DMS114 treated with DMSO at 0.1 percent for 48 hours (cell line): ENCODE data around the gene KATNB1.
"Not testable (repeated sequence)": the region's sequence is repeated elsewhere in the genome, so short reads cannot be mapped to it uniquely, and the experiment has no call there.

Experiments used
- DNase-seq: peaks from one replicate; lab custom pipeline; 2025; ENCODE audit not compliant: unreplicated experiment; lab: John Stamatoyannopoulos, UW

The KATNB1 gene

DNA sequence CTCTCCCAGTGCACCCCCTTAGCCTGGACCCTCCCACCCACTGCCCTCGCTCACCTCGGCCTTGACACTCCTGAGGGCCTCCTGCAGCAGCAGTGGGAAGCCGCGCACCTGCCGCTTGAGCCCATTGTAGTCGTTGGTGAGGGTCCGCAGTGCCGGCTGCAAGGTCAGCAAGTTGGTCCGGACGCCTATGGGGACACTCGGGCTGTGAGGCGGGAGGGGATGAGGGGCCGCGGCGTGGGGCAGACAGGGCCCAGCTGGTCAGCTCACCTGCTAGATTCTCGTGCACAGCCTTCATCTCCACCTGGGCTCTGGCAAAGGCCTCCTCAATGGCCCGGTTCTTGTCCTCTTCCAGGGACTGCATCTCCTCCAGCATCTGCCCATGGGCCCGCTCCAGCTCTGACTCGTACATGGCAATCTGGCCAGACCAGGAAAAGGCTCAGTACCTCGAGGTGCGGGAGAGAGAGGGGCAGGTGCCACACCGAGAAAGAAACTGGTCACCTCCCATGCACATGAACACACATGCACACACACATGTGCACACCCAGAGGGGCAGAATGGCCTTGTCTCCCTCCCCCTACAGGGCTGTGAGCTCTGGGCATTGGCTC lies 34.1 kb downstream of the KATNB1 start:
- DNase-seq, result no peak

DNA sequence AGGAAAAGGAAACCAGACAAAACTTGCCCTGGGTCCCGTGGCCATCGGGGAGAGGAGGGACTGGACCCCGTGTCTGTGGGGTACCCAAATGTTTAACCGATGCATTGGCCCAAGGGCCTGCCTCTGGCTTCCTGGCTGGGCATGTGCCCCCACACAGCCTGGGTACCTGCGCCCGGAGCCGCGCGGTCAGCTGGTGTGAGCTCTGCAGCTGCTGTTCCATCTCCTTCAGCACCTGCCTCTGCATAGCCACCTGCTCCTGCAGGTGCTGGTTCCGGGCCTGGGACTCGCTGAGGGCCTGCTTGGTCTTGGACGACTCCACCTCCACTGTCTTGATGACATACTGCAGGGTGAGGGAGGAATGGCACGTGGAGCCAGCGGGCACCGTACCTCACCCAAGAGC lies 34.8 kb downstream of the KATNB1 start:
- DNase-seq, result no peak

DNA sequence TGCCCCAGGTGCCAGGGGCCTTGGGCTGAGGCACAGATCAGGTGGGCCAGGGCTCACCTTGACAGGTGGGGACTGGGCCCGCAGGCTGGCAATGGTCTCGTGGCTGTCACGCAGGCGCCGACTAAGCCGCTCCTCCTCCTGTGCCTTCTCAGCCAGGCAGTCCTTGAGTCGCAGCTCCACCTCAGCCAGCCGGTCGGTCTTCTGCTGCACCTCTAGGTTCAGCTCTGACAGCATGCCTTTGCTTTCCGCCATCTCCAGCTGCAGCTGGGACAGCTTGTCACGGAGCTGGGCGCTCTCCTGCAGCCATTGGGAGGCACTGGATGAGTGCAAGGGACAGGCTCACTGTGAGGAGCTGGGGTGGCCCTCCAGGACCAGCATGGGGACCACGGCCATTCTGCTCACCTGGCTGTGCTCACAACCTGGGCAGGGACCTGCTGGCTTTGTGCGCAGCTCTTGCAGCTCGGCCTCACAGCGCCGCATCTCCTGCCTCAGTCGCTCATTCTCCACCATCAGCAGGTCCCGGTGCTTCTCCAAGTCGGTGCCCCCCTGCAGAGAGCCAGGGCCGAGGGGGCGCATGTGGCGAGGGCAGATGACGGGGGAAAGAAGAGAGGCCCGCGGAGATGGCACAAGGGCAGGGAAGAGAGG lies 35.7 kb downstream of the KATNB1 start:
- no peak for DNase-seq

DNA sequence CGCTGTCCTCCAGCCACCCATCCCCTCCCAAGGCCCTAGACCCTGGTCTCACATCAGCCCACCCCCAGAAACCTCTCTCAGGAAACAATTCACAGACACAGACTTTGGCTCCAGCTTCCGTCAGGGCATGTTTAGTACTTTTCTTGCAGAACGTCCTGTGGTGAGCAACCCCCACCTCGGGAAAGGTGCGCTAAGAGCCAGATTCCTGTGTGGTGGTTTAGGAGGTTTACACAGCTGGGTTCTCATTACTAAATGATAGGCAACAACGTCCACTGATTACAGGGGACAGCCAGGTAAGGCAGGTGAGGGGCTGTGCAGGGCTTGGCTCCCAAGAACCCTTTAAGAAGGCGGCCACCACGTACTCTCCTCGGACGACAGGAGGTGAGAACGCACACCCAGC lies 37.4 kb downstream of the KATNB1 start:
- no peak for DNase-seq

DNA sequence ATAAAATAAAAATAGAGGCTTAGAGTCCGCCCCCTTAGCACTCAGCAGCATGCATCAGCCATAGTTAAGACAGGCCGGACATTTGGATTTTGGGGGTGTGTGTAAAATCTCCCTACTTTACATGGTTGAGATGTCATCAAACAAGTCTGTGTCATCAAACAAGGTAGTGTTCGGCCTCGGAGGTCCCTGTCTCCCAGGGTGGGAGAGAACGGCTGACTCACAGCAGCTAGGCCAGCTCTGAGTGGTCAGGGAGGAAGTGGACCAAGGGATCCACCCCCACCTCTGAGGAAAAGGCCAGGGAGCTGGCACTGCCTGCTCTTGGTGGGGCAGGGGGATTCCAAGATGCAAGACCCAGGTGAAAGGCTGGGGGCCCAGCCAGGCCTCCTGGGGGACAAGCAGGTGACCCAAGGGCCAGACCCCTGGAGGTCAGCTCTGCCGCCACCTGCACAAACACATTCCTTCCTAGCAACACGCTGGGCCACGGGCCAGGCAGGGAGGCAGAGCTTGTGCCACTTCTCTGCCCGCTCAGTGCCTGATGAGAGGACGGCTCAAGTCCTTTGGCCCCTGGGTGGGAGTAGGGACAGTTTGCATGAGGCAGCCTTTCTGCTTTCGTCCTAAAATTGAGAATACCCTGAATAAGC lies 38.2 kb downstream of the KATNB1 start:
- DNase-seq, result no peak

DNA sequence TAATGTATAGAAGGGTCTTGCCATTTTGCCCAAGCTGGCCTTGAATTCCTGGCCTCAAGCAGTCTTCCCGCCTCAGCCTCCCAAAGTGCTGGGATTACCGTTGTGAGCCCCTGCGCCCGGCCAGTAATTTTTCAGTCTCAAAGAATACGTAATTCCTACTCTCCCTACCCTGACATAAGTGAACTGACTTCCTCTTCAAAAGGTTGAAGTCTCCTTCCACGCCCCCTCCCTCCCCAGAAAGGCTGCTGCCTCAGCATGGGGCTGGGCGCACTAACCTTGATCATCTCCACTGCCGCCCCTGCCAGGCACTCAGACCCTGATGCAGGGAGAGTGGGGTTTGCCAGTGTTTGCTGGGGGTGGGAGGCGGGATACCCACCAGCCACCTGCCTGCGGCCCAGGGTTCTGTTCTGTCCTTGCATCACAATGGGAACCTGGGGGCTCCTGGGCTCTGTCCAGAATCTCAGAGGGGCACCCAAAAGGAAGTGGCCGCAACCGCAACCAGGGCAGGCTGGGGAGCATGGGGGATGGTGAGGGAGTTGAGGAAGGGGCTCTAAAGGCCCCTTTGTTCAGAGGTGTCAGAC lies 39.2 kb downstream of the KATNB1 start:
- DNase-seq, result no peak

DNA sequence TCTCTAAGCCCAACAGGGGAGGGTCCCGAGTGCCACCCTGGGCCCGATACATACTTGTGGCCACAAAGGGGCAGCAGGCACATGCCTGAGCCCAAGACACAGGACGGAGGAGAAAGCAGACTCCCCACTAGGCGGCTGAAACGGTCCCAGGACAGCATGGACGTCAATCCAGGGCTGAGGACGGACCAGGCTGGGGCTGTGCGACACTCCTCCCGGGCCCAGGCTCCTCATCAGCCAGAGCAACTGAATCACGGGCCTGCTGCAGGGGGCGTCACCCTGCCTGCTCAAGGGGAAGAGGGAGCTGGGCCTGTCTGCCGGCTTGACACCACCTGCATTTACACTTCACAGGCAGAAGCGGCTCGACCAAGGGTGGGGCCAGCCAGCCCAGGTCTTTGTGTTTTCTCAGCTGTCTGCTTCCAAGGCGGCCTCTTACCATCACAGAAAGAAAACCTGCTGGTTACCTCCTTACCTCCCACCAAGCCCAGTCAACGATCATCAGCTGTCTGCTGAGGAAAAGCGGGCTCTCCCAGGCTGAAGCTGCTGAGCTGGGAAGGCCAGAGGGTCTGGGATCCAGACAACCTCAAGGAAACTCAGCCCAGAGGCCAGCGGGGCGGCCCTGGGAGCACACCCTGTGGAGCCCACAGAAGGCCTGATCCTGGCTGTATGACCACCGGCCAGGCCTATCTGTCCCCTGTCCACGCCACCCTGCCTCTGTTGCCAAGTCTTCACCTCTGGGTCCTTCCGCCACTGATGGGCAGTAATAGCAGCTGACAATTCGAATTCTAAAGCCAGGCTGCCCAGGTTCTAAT lies 40.3 kb downstream of the KATNB1 start:
- peak; percentile 75 for DNase-seq

DNA sequence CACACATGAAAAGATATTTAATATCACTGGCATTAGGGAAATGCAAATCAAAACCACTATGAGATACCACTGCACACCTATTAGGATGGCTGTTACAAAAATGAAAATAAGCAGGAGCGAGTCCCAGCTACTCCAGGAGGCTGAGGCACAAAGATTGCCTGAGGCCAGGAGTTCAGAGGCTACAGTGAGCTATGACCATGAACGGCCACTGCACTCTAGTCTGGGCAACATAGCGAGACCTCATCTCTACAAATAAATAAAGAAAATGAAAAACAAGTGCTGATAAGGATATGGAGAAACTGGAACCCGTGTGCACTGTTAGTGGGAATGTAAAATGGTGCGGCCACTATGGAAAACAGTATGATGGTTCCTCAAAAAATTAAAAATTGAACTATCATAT lies 43.1 kb downstream of the KATNB1 start:
- DNase-seq, result no peak

DNA sequence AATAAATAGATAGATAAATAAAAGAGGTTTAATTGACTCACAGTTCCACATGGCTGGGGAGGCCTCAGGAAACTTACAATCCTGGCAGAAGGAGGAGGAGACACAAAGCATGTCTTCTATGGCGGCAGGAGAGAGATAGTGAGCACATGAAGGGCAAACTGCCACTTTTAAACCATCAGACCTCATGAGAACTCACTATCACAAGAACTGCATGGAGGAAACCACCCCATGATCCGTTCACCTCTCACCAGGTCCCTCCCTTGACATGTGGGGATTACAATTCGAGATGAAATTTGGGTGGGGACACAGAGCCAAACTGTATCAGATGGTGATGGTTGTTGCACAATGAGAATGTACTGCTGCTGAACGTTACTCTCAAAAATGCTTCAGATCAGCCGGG lies 44.3 kb downstream of the KATNB1 start:
- DNase-seq, result not testable (repeated sequence)

DNA sequence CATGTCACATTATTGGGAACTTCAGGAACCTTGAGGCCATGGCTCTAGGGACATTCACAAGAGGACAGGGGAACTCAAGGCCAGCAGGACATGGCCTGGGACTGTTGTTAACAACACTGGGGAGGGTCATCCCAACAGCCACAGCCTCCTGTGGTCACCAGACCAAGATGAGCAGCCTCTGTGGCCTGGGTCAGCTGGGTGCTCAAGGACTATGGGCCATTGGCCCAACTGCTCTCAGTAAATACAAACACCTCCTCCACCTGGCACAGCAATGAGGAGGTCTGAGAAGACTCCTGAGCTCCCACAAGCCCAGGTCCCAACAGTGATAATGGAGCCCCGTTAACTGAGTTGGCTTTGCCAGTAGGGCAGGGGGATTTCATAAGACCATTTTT lies 45.8 kb downstream of the KATNB1 start:
- DNase-seq, result no peak

DNA sequence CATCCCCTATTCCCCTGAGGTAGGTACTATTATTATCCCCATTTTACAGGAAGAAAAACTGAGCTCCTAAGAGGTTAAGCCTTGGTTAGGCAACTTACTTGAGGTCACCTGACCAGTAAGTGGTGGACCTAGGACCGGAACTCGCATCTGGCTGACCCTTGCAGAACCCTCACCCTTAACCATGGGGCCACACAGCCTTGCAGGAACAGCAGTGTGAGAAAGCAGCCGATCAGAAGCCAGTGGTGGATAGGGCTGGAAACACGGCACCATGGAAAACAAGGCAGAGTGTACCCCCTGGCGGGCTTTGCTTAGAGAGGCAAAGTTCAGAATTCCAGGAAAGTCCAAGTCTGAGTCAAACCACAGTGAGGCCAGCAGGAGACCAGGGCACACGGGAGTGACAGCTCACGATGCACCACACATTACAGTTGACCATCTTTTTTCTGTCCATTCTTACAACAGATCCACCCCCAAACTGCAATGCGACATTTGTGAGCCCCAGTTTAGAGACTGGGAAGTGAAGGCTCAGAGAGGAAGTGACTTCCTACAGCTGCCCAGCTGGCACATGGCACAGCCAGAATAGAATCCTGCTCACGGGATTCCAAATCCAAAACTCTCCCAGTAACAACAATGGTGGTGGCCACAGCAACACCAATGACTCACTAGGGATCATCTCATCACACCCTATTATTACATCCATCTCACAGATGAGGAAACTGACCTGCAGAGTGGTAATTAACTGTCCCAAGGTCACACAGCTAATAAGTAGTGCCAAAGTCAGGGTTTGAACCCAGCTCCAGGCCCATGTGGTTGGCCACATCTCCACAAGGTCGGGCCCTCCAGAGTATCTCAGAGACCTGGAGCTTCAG lies 46.4 kb downstream of the KATNB1 start:
- no peak for DNase-seq

DNA sequence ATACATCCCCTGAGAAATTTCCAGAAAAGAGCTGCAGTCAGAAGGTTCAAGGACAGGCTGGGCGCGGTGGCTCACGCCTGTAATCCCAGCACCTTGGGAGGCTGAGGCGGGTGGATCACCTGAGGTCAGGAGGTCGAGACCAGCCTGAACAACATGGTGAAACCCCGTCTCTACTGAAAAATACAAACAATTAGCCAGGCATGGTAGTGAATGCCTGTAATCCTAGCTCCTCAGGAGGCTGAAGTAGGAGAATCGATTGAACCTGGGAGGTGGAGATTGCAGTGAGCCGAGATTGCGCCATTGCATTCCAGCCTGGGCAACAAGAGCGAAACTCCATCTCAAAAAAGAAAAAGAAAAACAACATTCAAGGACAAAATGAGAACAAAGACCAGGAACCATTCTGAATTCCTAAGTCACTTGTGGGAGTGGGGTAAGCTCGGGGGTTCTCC lies 47.1 kb downstream of the KATNB1 start:
- not testable (repeated sequence) for DNase-seq

DNA sequence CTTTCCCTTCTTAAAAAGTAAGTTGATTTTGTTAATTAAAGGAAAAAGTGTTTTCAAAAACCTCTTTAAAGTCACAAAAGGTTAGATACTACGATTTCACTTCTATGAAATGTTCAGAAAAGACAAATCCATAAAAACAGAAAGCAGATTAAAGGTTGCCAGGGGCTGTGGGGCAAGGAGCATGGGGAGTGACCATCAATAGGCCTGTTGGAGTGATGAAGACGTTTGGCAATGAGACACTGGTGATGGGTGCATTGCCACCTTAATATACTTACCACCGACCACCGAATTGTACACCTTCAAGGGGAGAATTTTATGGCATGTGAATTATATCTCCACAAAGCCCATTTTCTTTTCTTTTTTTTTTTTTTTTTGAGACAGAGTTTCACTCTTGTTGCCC lies 47.5 kb downstream of the KATNB1 start:
- no peak for DNase-seq

DNA sequence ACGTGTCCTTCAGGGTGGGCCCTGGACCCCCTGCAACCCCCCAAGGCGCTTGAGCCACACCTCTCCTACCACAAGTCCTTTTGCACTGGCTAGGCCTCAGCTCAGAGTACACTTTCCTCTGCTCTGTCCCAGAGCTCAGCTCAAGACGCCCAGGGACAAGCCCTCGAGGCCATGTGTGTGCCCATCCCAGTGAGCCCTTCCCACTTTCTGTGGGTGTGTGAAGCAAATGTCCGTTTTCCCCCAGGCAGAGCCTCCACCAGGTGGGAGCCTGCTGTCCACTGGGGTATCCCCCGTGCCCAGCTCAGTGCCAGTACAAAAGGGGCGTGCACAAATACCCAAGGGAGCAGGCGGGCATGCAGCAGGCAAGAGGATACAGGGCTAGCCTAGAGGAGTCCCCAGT lies 48.3 kb downstream of the KATNB1 start:
- DNase-seq, result no peak

DNA sequence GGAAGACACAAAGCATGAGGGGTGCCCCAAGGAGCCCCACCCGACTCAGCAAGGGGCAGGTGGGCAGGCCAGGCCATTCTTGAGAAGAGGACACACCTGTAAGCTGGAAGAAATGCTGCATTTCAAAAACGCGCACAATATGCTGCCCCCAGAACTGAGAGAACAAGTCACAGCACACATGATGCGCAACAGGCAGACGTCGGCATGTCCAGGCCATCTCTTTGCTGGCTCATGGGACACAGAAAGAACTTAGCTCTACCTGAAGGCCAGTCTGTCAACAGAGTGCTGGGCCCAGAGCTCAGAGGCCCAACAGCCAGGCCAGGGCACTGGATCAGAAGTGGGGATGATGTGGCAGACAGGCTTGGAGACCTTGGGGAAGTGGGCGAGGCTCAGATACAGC lies 48.8 kb downstream of the KATNB1 start:
- no peak for DNase-seq

DNA sequence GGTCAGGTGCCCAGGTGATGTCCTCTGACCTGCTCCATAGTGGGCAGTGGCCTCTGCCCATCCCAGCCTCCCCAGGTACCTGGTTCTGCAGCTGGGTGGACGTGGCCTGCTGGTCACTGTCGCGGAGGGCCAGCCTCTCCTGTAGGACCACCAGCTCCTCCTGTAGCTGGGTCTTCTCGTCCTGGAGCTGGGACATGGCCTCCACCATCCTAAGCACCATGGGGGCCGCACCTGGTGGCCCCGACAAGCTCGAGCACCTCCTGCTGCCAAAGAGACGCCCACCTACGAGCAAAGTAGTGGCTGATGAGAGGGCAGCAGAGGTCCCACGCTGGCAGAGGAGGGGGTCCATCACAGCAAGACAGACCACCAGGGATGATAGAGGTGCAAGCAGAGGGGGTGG lies 49.8 kb downstream of the KATNB1 start:
- no peak for DNase-seq

DNA sequence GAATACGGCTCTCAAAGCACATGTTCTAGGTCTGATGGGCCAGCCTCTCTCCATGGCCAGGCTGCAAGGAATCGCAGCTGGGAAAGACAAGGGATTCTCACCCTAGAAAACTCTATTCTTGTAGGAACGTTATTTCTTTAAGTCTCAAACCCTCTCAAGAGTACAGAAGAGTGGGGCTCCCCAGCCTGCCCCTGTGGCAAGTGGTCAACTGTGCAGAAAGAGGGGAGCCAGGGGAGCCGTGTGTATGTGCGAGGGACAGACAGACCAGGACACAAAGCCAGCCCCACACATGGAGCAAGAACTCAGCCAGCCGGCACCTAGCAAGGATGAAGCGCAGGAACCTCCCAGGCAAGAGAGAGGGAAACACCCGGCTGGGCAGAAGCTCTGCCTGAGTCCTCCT lies 50.4 kb downstream of the KATNB1 start:
- DNase-seq, result no peak

DNA sequence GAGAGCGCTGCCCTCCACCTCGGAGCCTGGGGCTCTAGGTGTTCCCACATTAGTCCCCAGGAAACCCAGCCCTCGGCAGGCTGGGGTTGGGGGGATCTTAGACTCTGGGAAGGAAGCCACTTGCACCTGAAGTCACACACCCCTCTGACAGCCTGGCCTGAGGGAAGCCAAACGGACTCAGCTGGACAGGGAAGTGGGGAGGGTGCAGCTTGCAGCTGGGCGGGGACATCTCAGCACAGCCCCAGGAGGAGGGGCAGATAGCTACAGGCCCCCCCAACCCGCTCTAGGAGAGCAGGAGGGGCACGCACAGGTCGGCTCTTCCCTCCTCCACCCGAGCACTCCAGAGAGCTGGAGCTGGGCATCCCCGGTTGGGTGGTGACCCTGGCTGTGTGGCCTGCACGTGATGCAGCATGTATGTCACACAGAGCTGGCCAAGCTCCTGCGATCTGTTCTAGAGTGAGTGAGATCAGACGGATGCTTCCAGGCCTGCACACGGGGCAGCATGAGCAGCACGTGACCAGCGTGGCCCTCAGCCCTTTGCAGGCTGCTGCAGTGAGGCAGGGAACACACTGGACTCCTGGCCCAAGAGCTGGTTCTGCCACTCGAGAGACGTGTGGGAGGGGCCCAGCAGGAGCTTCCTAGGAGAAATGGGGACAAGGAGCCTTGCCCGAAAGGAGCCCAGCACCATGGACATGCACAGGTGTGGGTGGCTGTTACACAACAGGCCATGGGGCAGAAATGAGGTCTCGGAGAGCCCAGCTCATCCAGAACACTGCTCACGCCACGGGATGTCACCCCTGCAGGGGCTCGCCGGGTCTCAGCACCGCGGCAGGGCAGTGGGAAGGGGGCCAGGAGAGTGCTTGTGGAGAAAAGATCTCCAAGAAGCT lies 51.3 kb downstream of the KATNB1 start:
- no peak for DNase-seq

DNA sequence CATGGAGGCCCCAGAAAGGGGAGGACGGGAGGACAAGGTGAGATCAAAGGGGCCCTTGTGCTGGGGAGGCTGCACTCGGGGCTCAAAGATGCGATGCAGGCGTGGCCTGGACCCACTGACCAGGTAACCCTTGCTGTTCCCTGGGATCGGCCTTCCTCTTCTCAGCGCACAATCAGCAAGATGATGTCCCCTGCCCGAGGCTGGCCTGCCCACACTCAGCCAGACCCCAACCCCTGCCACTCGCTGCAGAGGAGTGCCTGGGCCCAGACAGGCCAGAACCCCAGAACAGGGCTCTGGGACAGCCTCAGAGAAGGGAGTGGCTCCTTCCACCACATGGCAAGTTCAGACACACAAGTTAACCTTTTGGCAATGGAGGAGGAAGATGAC lies 51.9 kb downstream of the KATNB1 start:
- no peak for DNase-seq
